Mesendoderm (in vitro differentiated cells): ENCODE results near the gene CDKL5.
A peak's percentile ranks its signal among the peaks of the same experiment; 100 is the strongest.

Experiments
- DNase-seq: peaks from one replicate; pipeline ENCODE4 v3.0.0; 2013
- H2AK5ac ChIP-seq: 2 replicates; pipeline ENCODE4 v1.6.1; 2013; ENCODE audit warnings: low read length, inconsistent platforms
- H2BK120ac ChIP-seq: 2 replicates; pipeline ENCODE4 v1.6.1; 2013; ENCODE audit warnings: low read depth, mild to moderate bottlenecking, low read length, moderate library complexity, mixed read lengths
- H2BK15ac ChIP-seq: replicated peaks from 2 replicates; pipeline ENCODE4 v1.6.1; 2013; ENCODE audit warnings: low read depth, mild to moderate bottlenecking, moderate library complexity
- H2BK5ac ChIP-seq: 2 replicates; pipeline ENCODE4 v1.6.1; 2013; ENCODE audit warnings: low read length, inconsistent platforms
- H3K18ac ChIP-seq: 2 replicates; pipeline ENCODE4 v1.6.1; 2013; ENCODE audit warnings: mild to moderate bottlenecking, low read length, mixed read lengths
- H3K23ac ChIP-seq: one replicate; pipeline ENCODE4 v1.6.1; 2013; ENCODE audit warnings: low read length
- H3K27ac ChIP-seq: 2 replicates; pipeline ENCODE4 v1.5.1; 2013; ENCODE audit warnings: low read depth, mild to moderate bottlenecking, inconsistent platforms, low read length, moderate library complexity
- H3K27me3 ChIP-seq: 2 replicates; pipeline ENCODE4 v1.6.1; 2013; ENCODE audit warnings: low read length, control low read depth, mild to moderate bottlenecking, inconsistent platforms; ENCODE audit not compliant: insufficient read depth, poor library complexity
- H3K36me3 ChIP-seq: 2 replicates; pipeline ENCODE4 v1.6.1; 2013; ENCODE audit warnings: low read length, inconsistent platforms; ENCODE audit not compliant: control insufficient read depth, insufficient read depth
- H3K4ac ChIP-seq: one replicate; pipeline ENCODE4 v1.6.1; 2013; ENCODE audit warnings: low read depth, mild to moderate bottlenecking, low read length, moderate library complexity
- H3K4me1 ChIP-seq: 2 replicates; pipeline ENCODE4 v1.6.1; 2013; ENCODE audit warnings: low read depth, low read length, inconsistent platforms; ENCODE audit not compliant: control insufficient read depth
- H3K4me2 ChIP-seq: 2 replicates; pipeline ENCODE4 v1.6.1; 2013; ENCODE audit warnings: low read length
- H3K4me3 ChIP-seq: 2 replicates; pipeline ENCODE4 v1.5.1; 2013; ENCODE audit warnings: mild to moderate bottlenecking, low read length
- H3K56ac ChIP-seq: one replicate; pipeline ENCODE4 v1.6.1; 2013; ENCODE audit warnings: low read length
- H3K79me1 ChIP-seq: 2 replicates; pipeline ENCODE4 v1.6.1; 2013; ENCODE audit warnings: low read length, inconsistent platforms
- H3K79me2 ChIP-seq: 2 replicates; pipeline ENCODE4 v1.6.1; 2013; ENCODE audit warnings: mild to moderate bottlenecking, low read length; ENCODE audit not compliant: control insufficient read depth, insufficient read depth
- H3K9ac ChIP-seq: 2 replicates; pipeline ENCODE4 v1.6.1; 2013; ENCODE audit warnings: low read length, inconsistent platforms
- H4K5ac ChIP-seq: one replicate; pipeline ENCODE4 v1.6.1; 2013; ENCODE audit warnings: low read length
- H4K8ac ChIP-seq: one replicate; pipeline ENCODE4 v1.6.1; 2013; ENCODE audit warnings: low read depth, mild to moderate bottlenecking, control low read depth, low read length, moderate library complexity
- WGBS: extraction: QIAGEN DNeasy Blood & Tissue Kit; methylation state at CpG from one replicate; pipeline ENCODE4 v1.1.7; 2013; ENCODE audit warnings: low lambda C conversion rate, missing lambda C conversion rate; ENCODE audit not compliant: insufficient coverage; ENCODE audit errors: extremely low coverage; 5-methylcytosine and 5-hydroxymethylcytosine counted together

The CDKL5 gene

GRCh38 chrX:18440835-18441234, 15.4 kb downstream of the CDKL5 start:
- Histone ChIP-seq H2BK120ac (no peak overlapping the region), H3K18ac (no peak overlapping the region), H2BK5ac (no peak overlapping the region), H3K4me1 (no peaks in the 10 kb centered on the region), H3K79me1 (no peaks in the 10 kb centered on the region), H2AK5ac (no peak overlapping the region), H3K27me3 (no peaks in the 10 kb centered on the region), H3K4me3 (no peak overlapping the region), H2BK15ac (no peak overlapping the region), H3K56ac (no peak overlapping the region), H3K9ac (no peak overlapping the region), H3K27ac (no peak overlapping the region), H3K36me3 (no peaks in the 10 kb centered on the region), H4K8ac (no peak overlapping the region), H3K4me2 (no peak overlapping the region), H3K23ac (no peak overlapping the region), H3K79me2 (no peaks in the 10 kb centered on the region), H3K4ac (no peak overlapping the region), H4K5ac (no peak overlapping the region)
- no CpG with 5 or more reads among the region's 4 CpGs for WGBS
- no peak for DNase-seq

- no peaks in the 10 kb centered on the region for H3K27me3 ChIP-seq
- H3K79me1 ChIP-seq: no peaks in the 10 kb centered on the region
- H3K4me1 ChIP-seq: no peaks in the 10 kb centered on the region
- H4K8ac ChIP-seq: no peak overlapping the region
- H3K4ac ChIP-seq: no peak overlapping the region
- H2BK5ac ChIP-seq: no peak overlapping the region
- no CpG with 5 or more reads among the region's 3 CpGs for WGBS
- no peak overlapping the region for H4K5ac ChIP-seq
- H2BK15ac ChIP-seq: no peak overlapping the region
- H3K27ac ChIP-seq: no peak overlapping the region
- H3K4me3 ChIP-seq: no peak overlapping the region
- H3K23ac ChIP-seq: no peak overlapping the region
- no peak overlapping the region for H2AK5ac ChIP-seq
- no peak overlapping the region for H3K18ac ChIP-seq
- no peaks in the 10 kb centered on the region for H3K79me2 ChIP-seq
- H3K56ac ChIP-seq: no peak overlapping the region
- H3K9ac ChIP-seq: no peak overlapping the region
- no peak overlapping the region for H3K4me2 ChIP-seq
- peak; percentile 40 for DNase-seq
- no peaks in the 10 kb centered on the region for H3K36me3 ChIP-seq
- H2BK120ac ChIP-seq: no peak overlapping the region
Measured at GRCh38 chrX:18441780-18442367, 16.5 kb downstream of the CDKL5 start.

DNA sequence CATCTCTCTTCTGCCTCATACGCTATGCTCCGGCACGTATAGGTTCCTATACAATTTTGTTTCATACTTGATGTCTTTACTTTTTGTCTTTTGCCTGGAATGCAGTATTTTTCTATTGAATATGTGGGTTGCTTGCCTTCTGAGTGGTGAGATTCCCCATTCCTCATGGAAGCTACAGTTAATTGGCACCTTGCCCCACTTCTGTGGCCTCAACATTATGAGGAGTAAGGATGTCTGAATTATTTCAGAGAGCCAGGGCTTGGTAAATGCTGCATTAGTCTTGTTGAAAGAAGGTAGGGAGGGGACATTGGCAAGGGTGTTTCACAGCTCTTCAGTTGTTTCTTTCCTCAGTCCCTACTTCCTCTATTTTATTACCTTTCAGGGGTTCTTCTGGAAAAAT, 23.0 kb downstream of the CDKL5 start:
- Histone ChIP-seq H3K9ac (no peak overlapping the region), H3K4me2 (no peak overlapping the region), H3K36me3 (no peaks in the 10 kb centered on the region), H3K27me3 (no peaks in the 10 kb centered on the region), H3K27ac (no peak overlapping the region), H3K4me3 (no peak overlapping the region), H2BK15ac (no peak overlapping the region), H2BK120ac (no peak overlapping the region), H3K4me1 (no peaks in the 10 kb centered on the region), H3K18ac (no peak overlapping the region), H4K5ac (no peak overlapping the region), H3K79me1 (no peaks in the 10 kb centered on the region), H3K56ac (no peak overlapping the region), H4K8ac (no peak overlapping the region), H2AK5ac (no peak overlapping the region), H3K4ac (no peak overlapping the region), H2BK5ac (no peak overlapping the region), H3K79me2 (no peaks in the 10 kb centered on the region), H3K23ac (no peak overlapping the region)
- no CpG with 5 or more reads among the region's 3 CpGs for WGBS
- DNase-seq: no peak

GRCh38 chrX:18449236-18449635, 23.8 kb downstream of the CDKL5 start:
- Histone ChIP-seq H4K8ac (no peak overlapping the region), H2BK15ac (no peak overlapping the region), H3K4me3 (no peak overlapping the region), H3K79me2 (no peaks in the 10 kb centered on the region), H3K18ac (no peak overlapping the region), H3K79me1 (no peaks in the 10 kb centered on the region), H3K4me1 (no peaks in the 10 kb centered on the region), H3K4ac (no peak overlapping the region), H2AK5ac (no peak overlapping the region), H3K9ac (no peak overlapping the region), H3K4me2 (no peak overlapping the region), H2BK120ac (no peak overlapping the region), H4K5ac (no peak overlapping the region), H3K56ac (no peak overlapping the region), H3K27me3 (no peaks in the 10 kb centered on the region), H3K36me3 (no peaks in the 10 kb centered on the region), H2BK5ac (no peak overlapping the region), H3K23ac (no peak overlapping the region), H3K27ac (no peak overlapping the region)
- WGBS: no CpG with 5 or more reads among the region's 4 CpGs
- no peak for DNase-seq

DNA sequence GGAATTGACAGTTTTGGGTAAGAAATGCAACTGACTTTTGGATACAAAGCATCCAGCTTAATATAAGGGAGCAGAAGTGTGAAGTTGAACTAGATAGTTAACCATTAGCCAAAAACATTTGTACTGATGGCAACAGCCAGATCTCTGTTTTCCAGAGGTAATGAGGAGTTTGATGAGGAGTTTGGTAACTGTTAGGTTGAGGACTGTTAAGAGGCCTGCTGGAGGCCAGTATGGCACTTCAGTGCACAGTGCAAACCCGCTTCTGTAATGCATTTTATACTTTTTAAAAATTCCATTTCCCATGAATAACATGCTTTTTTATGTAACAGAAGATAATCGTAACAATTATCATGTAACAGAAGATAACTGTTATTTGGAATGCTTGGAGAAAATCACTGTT, 30.0 kb downstream of the CDKL5 start:
- Histone ChIP-seq H2AK5ac (no peak overlapping the region), H3K27me3 (no peaks in the 10 kb centered on the region), H3K18ac (no peak overlapping the region), H2BK120ac (no peak overlapping the region), H3K79me1 (no peaks in the 10 kb centered on the region), H3K23ac (no peak overlapping the region), H2BK5ac (no peak overlapping the region), H3K9ac (no peak overlapping the region), H4K5ac (no peak overlapping the region), H3K27ac (no peak overlapping the region), H3K4ac (no peak overlapping the region), H3K56ac (no peak overlapping the region), H2BK15ac (no peak overlapping the region), H3K4me1 (no peaks in the 10 kb centered on the region), H3K4me2 (no peak overlapping the region), H3K79me2 (no peaks in the 10 kb centered on the region), H3K4me3 (no peak overlapping the region), H3K36me3 (no peaks in the 10 kb centered on the region), H4K8ac (no peak overlapping the region)
- no peak for DNase-seq
- WGBS: no CpG with 5 or more reads among the region's 2 CpGs

GRCh38 chrX:18457000-18457399, 31.6 kb downstream of the CDKL5 start:
- Histone ChIP-seq H2BK15ac (no peak overlapping the region), H3K9ac (no peak overlapping the region), H3K27me3 (no peaks in the 10 kb centered on the region), H4K5ac (no peak overlapping the region), H2BK120ac (no peak overlapping the region), H3K4me3 (no peak overlapping the region), H3K18ac (no peak overlapping the region), H3K4ac (no peak overlapping the region), H2AK5ac (no peak overlapping the region), H2BK5ac (no peak overlapping the region), H3K36me3 (no peaks in the 10 kb centered on the region), H3K56ac (no peak overlapping the region), H3K79me2 (no peaks in the 10 kb centered on the region), H3K79me1 (no peaks in the 10 kb centered on the region), H4K8ac (no peak overlapping the region), H3K27ac (no peak overlapping the region), H3K4me2 (no peak overlapping the region), H3K4me1 (no peaks in the 10 kb centered on the region), H3K23ac (no peak overlapping the region)
- DNase-seq: no peak
- WGBS: no CpG with 5 or more reads among the region's 2 CpGs
